Mammary epithelial cell (primary cell): ENCODE results near the gene TNS1.

Experiments
- EZH2 ChIP-seq: IDR thresholded peaks from 2 replicates; pipeline ENCODE4 v1.6.1; 2012; ENCODE audit warnings: low read length, inconsistent platforms, borderline replicate concordance
- TF ChIP-seq, protein P1 (sequence below), 2 donors: IDR thresholded peaks in 1 of 2; conservative IDR thresholded peaks in 1 of 2; 2 replicates each; pipeline ENCODE4 v1.5.1; 2011 to 2012; ENCODE audit warnings: inconsistent platforms in 2 of 2, low read length in 2 of 2, mild to moderate bottlenecking in 2 of 2, control low read depth in 1 of 2, low read depth in 1 of 2; ENCODE audit not compliant: insufficient read depth in 1 of 2; ENCODE audit errors: extremely low read depth in 1 of 2

DNA sequence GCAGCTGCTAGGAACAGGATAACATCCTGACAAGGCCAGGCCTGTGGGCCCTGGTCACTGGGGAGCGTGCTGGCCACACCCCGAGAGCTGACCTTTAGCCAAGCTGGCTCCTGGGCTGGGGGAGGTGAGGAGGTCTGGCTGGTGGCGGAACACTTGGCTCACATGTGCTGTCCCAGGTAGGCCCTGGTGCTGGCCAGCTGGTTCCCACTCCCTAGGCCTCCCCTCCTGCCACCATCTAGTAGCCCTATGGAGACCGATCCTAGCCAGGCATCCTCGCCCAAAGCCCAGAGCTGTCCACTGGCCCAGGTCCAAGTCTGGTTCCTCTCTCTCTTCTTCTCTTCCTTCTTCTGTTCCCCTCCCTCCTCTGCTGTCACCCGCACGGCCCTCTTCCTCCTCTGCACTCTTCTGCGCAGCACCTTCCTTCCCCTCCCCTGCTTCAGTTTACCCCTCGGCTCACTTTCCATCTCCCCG lies 52.4 kb downstream of the TNS1 start:
- TF ChIP-seq, protein P1, sequence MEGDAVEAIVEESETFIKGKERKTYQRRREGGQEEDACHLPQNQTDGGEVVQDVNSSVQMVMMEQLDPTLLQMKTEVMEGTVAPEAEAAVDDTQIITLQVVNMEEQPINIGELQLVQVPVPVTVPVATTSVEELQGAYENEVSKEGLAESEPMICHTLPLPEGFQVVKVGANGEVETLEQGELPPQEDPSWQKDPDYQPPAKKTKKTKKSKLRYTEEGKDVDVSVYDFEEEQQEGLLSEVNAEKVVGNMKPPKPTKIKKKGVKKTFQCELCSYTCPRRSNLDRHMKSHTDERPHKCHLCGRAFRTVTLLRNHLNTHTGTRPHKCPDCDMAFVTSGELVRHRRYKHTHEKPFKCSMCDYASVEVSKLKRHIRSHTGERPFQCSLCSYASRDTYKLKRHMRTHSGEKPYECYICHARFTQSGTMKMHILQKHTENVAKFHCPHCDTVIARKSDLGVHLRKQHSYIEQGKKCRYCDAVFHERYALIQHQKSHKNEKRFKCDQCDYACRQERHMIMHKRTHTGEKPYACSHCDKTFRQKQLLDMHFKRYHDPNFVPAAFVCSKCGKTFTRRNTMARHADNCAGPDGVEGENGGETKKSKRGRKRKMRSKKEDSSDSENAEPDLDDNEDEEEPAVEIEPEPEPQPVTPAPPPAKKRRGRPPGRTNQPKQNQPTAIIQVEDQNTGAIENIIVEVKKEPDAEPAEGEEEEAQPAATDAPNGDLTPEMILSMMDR (conservative IDR thresholded peaks at IDR 0.05 in 1 of 2, IDR thresholded peaks at IDR 0.05 in 1 of 2; ENCODE audit: extremely low read depth in 1 of 2, insufficient read depth in 1 of 2, low read depth in 1 of 2, low read length in 2 of 2), result no peak
- no peak for TF ChIP-seq EZH2
